LNCAP (cell line): ENCODE results near the gene TET1.

Experiments
- TF ChIP-seq, protein P1 (sequence below): fragments of 450-650 bp; IDR thresholded peaks from 2 replicates; pipeline ENCODE4 v1.5.1; 2017; ENCODE audit warnings: mild to moderate bottlenecking

TET1 gene

DNA sequence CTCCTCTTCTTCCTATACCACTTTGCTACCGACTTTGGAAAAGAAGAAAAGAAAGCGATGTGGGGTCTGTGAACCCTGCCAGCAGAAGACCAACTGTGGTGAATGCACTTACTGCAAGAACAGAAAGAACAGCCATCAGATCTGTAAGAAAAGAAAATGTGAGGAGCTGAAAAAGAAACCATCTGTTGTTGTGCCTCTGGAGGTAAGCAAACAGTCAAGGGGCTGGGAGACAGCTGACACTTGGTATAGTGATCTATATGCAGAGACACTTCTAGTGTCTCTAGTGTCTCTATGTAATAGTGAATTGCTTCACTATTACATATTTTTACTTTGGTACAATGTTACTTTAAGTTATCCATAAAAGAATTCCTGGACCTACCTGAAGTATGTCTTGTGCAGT is 13.9 kb downstream of the TET1 start:
- TF ChIP-seq, protein P1, sequence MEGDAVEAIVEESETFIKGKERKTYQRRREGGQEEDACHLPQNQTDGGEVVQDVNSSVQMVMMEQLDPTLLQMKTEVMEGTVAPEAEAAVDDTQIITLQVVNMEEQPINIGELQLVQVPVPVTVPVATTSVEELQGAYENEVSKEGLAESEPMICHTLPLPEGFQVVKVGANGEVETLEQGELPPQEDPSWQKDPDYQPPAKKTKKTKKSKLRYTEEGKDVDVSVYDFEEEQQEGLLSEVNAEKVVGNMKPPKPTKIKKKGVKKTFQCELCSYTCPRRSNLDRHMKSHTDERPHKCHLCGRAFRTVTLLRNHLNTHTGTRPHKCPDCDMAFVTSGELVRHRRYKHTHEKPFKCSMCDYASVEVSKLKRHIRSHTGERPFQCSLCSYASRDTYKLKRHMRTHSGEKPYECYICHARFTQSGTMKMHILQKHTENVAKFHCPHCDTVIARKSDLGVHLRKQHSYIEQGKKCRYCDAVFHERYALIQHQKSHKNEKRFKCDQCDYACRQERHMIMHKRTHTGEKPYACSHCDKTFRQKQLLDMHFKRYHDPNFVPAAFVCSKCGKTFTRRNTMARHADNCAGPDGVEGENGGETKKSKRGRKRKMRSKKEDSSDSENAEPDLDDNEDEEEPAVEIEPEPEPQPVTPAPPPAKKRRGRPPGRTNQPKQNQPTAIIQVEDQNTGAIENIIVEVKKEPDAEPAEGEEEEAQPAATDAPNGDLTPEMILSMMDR: no peak

DNA sequence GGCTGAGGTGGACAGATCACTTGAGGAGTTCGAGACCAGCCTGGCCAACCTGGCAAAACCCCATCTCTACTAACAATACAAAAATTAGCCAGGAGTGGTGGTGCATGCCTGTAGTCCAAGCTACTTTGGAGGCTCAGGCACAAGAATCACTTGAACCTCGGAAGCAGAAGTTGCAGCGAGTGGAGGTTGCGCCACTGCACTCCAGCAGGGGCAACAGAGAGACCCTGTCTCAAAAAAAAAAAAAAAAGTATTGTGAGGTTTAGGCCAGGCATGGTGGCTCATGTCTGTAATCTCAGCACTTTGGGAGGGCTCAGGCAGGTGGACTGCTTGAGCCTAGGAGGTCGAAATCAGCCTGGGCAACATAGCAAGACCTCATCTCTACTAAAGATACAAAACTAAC is 16.0 kb downstream of the TET1 start:
- TF ChIP-seq, protein P1: no peak

DNA sequence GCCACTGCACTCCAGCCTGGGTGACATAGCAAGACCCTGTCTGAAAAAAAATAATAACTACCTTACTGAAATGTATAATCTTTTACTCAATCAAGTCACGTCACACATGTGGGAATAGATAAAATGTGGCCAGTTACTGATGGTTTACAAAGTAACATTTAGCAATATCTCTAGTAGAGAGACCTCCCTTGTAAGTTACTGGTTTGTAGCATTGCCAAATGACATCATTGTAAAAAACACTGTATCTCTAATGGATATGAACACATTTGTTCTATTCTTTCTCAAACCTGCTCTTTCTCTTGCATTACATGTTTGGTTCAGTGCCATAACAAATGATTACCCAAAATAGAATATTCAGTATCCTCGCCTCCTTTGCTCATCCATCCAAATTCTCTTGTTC is 18.8 kb downstream of the TET1 start:
- TF ChIP-seq, protein P1: no peak

DNA sequence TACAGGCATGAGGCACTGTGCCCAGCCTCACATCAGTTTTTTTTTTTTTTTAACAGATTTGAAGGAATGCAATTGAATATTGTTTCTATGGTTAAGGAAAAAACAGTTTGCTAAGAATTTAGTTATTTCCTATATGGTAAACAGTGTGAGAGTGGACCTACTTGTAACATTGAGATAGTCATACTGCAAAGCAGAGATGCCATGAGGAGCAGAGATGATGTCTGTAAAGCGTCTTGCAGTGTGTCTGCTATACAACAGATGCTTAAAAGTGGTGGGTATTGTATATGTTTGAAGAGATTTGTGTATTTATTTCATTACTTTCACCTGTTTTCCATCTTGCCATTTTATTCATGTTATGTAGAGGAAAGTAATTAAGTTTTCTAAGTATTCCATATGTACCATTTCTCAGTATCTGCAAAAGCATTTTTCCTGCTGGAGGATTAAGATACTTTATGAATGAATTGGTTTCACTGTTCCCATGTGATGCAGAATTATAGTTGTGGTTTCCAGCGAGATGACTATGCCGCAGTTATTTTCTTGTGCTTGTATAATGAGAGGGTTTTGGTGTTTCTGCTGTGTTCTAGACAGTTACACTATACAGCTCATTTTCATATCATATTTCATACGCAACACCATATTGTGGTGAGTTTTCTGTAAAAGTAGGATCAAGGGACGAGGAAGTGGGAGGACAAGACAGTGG is 26.6 kb downstream of the TET1 start:
- TF ChIP-seq, protein P1: no peak

DNA sequence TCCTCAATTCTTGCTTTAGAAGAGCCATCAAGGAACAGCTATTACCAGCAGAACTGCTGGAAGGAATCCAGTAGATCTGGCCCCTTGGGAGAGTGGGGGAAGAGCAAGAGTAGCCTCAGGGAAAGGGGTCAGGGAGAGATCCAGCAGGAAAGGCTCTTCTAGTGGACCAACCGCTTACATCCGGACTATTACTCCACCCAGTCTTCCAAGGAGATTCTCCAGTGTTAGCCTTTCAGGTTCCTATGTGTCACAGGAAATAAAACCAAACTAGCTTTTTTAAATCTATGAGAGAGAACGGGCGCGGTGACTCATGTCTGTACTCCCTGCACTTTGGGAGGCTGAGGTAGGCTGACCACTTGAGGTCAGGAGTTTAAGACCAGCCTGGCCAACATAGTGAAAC is 34.3 kb downstream of the TET1 start:
- TF ChIP-seq, protein P1: no peak

DNA sequence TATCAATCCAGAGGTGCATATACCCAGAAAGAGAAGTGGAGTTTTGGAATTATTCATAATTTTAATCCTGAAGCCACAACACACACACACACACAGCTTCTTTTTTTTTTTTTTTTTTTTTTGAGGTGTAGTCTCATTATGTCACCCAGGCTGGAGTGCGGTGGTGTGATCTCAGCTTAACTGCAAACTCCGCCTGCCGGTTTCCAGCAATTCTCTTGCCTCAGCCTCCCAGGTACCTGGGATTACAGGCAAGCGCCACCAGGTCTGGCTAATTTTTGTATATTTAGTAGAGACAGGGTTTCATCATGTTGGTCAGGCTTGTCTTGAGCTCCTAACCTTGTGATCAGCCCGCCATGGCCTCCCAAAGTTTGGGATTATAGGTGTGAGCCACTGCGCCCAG is 35.4 kb downstream of the TET1 start:
- TF ChIP-seq, protein P1: no peak

DNA sequence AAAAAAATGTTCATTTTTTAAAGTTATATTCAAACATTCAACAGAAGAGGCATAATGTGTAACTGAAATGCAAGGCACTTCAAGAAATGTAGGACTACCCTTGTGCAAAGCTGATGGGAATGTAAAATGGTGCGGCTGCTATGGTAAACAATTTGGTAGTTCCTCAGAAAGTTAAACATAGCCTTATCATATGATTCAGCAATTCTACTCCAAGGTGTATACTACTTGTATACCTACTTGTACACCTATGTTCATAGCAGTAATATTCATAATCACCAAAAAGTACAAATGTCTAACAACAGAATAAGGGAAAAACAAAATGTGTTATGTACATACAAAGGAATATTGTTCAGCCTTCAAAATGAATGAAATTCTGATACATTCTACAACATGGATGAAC is 37.3 kb downstream of the TET1 start:
- TF ChIP-seq, protein P1: no peak
